Mononuclear cell (primary cell): Measurements from ENCODE around the gene SLC6A11. TPM values are rescaled to one million over a fixed set of nuclear protein-coding genes. Genes with fewer than 3 reads are reported as not detected.

ENCODE experiments used
- H3K27me3 ChIP-seq: 2 replicates; pipeline ENCODE4 v1.6.0; 2011; ENCODE audit warnings: low read length, control low read depth; ENCODE audit not compliant: insufficient read depth
- H3K4me1 ChIP-seq: 2 replicates; pipeline ENCODE4 v1.5.1; 2011; ENCODE audit warnings: mild to moderate bottlenecking, low read length, control low read depth; ENCODE audit not compliant: insufficient read depth
- H3K4me3 ChIP-seq: 2 replicates; pipeline ENCODE4 v1.5.1; 2011; ENCODE audit warnings: mild to moderate bottlenecking, low read length, moderate library complexity
- H3K9me3 ChIP-seq: 2 replicates; pipeline ENCODE4 v1.5.1; 2011; ENCODE audit warnings: low read depth, mild to moderate bottlenecking, control low read depth, low read length
- total RNA-seq: library from RNA; depleted of rRNA; stranded (reverse); fragments of >200 nt; gene quantifications from one replicate; pipeline ENCODE4 v1.2.3, GENCODE V29; 2012

The SLC6A11 gene
- total RNA-seq, 1 donor = under 0.01 TPM

- Histone ChIP-seq H3K4me1 (peaks cover 26% of the 10 kb centered on the region), H3K9me3 (no peaks in the 10 kb centered on the region), H3K4me3 (no peak overlapping the region), H3K27me3 (no peaks in the 10 kb centered on the region)
Measured at GRCh38 chr3:10845001-10845761, 29.2 kb downstream of the SLC6A11 start.

DNA sequence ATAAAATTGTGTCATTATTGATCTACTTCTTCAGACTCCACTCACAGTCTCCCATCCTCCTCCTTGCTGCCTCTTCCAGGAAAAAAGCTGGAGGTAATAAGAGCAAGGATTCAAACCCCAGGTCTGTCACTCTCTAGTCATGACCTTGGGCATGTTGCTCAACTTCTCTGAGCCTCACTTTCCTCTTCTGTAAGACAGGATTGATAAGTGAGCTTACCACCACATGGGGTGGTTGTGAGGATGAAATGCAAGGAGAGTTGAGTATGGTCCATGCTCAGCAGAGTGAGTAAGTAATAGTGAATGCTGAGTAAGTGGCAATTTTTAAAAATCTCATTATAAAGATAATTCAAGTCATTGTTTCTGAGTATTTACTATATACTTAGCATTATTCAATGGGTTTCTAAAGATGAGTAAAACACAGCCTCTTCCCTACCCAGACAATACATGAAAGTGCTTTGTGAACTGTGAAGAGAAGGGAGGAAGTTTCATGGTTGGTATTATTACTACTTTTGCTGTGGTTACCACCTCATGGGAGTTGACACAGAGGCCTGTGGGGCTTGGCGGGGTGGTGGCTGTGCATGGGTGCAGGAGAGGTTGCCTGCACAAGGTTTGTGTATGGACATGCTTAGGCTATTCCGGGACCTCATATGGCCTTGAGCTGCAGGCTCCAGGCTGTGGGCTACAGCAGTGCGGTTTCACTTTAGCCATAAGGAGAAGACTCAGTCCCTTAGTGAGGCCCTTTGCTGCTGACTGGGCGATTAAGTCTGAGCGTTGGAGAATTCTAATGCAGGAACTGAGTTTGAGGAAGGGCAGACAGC lies 30.0 kb downstream of the SLC6A11 start:
- peaks cover 26% of the 10 kb centered on the region for H3K4me1 ChIP-seq
- H3K4me3 ChIP-seq = no peak overlapping the region
- no peaks in the 10 kb centered on the region for H3K9me3 ChIP-seq
- H3K27me3 ChIP-seq = no peaks in the 10 kb centered on the region

- no peak overlapping the region for H3K4me3 ChIP-seq
- H3K4me1 ChIP-seq = peaks cover 26% of the 10 kb centered on the region
- no peaks in the 10 kb centered on the region for H3K27me3 ChIP-seq
- H3K9me3 ChIP-seq = no peaks in the 10 kb centered on the region
Measured at GRCh38 chr3:10846657-10846975, 30.6 kb downstream of the SLC6A11 start.

DNA sequence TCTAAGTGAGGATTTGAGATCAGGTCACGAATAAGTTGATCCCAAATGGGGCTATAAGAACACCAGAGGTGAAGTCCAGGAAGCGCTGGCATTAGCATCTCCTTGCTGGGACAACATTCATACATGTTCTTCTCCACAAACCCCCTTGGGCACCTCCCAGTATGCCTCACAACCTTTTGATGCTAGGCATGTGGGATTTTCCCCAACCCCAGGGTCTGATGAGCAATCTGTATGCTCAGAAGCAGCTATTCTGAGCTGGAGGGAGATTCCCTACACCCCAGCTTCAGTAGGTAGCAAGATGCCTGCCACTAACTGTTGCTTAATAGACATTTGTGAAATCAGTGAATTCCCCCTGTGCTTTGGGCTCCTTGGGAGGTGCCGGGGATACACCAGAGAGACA lies 32.2 kb downstream of the SLC6A11 start:
- peaks cover 26% of the 10 kb centered on the region for H3K4me1 ChIP-seq
- H3K27me3 ChIP-seq = no peaks in the 10 kb centered on the region
- H3K9me3 ChIP-seq = no peaks in the 10 kb centered on the region
- H3K4me3 ChIP-seq = no peak overlapping the region

GRCh38 chr3:10852066-10852808 lies 36.2 kb downstream of the SLC6A11 start:
- no peak overlapping the region for H3K4me3 ChIP-seq
- no peaks in the 10 kb centered on the region for H3K4me1 ChIP-seq
- H3K27me3 ChIP-seq = no peaks in the 10 kb centered on the region
- no peaks in the 10 kb centered on the region for H3K9me3 ChIP-seq

- H3K4me1 ChIP-seq = no peaks in the 10 kb centered on the region
- H3K27me3 ChIP-seq = no peaks in the 10 kb centered on the region
- no peaks in the 10 kb centered on the region for H3K9me3 ChIP-seq
- no peak overlapping the region for H3K4me3 ChIP-seq
Measured at GRCh38 chr3:10855083-10855870, 39.2 kb downstream of the SLC6A11 start.

DNA sequence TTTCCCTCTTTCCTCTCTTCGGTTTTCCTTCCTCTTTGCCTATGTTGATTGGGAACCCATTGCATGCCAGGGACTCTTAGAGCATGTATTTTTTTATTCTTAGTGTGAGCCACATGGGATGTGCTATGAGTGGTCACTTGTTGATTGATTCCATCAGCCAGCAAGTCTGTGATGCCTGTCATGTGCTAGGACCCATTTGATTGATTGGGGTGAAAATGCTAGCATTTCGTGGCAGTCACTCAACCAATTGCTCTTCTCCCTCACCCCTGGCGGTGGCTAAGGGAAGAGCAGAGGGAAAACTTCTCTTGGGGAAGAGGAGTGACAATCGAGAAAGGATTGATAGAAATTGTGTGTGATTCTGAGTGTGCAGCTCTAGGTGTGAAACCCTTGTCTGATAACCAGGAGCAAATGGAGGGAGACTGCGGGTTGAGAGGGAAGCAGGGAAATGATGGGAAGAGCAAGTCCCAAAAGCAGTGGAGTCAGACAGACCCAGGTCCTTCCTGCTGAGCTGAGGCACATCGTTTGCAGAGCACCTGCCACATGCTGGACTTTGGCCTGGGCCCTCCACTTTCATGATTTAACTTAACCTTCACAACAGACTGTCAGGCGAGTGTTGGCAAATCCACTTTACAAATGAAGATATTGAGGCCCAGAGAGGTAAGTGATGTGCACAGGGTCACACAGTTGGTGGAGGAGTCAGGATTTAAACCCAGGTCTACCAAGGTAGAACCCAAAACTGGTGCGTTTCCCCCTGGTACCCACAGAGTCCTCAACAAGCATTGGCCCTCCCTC lies 40.0 kb downstream of the SLC6A11 start:
- H3K4me3 ChIP-seq = no peak overlapping the region
- H3K4me1 ChIP-seq = no peaks in the 10 kb centered on the region
- no peaks in the 10 kb centered on the region for H3K9me3 ChIP-seq
- H3K27me3 ChIP-seq = no peaks in the 10 kb centered on the region

DNA sequence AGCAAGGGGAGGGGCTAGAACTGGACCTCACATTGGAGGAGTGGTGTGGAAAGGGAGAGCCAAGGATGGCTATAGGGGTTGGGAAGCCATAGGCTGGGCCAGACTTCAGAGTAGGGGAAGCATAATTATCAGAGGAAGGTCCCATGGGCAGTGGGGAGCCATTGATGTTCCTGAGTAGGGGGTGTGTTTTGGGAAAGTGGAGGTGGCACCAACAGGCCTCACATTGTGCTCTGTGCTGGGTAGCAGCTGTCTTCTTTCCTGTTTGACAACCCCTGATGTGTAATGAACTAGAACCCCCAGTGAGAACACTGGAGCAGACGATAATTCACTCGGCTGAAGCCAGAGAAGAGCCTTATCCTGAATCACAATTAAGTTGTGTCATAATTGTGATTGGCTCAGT lies 41.2 kb downstream of the SLC6A11 start:
- no peak overlapping the region for H3K4me3 ChIP-seq
- H3K9me3 ChIP-seq = no peaks in the 10 kb centered on the region
- no peaks in the 10 kb centered on the region for H3K4me1 ChIP-seq
- H3K27me3 ChIP-seq = no peaks in the 10 kb centered on the region

DNA sequence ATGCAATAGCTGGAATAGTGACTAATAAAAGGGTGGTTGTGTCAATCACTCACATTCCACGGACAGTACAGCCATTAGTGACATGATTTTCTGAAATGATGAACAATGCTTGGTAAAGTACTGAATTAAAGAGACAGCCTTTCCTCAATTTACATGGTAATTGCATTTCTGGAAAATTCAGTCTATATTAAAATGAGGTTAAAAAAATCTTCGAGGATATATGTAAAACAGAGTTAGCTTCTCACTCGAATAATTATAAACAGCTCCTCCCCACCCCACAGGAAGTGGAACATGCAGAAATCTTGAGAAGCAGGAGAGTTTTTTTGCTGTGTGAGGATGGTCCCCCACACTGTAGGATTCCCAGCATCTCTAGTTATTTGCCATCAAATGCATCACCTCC lies 42.1 kb downstream of the SLC6A11 start:
- Histone ChIP-seq H3K4me3 (no peak overlapping the region), H3K27me3 (no peaks in the 10 kb centered on the region), H3K4me1 (no peaks in the 10 kb centered on the region), H3K9me3 (no peaks in the 10 kb centered on the region)

DNA sequence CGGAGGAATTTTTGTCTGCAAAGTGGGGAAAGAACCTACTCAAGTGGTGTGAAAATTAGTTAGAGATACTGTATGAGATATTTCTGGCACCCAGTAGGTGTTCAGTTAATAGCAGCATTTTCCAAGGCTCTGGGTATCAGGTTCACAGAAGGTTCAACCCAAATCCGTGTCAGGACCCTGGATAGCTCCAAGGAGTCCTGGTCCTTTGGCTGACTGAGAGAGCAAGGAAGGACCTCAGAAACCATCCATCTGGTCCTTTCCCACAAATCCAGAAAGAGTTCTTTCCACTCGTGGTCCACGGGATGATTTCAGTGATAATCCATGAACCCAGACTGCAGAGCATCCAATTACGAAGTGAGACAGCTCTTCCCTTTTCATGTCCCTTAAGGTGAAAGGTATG lies 51.4 kb downstream of the SLC6A11 start:
- Histone ChIP-seq H3K4me1 (no peaks in the 10 kb centered on the region), H3K27me3 (no peaks in the 10 kb centered on the region), H3K9me3 (no peaks in the 10 kb centered on the region), H3K4me3 (no peak overlapping the region)

DNA sequence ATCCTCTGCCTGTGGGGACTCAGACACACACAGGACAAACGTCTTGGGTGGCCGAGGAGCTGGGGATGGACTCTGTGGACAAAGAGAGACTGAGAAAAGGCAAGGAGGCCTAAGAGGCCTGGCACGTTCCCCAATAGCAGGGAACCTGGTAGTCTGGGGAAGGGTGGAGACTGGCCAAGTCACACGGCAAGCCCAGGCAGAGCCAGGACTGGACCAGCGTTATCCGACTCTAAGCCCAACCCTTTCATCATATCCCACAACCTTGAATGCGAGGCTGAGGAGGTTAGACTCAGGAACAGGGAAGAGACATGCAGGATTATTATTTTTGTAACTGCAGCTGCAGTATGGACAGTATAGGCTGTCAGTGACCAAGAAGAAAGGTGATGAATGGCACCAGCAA lies 53.4 kb downstream of the SLC6A11 start:
- H3K4me1 ChIP-seq = no peaks in the 10 kb centered on the region

DNA sequence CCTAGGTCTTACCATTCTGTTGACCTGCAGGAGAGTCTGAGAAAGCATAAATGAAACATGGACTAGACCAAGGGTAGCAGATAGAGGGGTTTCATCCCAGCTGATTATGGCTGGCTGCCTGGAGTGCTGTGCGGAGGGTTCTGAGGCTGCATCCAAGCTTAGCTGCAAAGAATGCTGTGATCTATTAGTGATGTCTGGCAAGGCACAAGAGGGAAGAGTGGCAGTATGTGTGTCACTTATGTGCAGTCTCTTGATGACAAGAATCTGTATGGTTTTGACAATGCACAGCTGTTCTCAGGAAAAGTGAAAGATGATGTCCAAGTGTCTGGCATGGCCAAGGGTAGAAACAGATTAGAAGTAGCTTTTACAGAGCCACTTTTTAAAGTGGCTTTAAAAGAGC lies 54.3 kb downstream of the SLC6A11 start:
- H3K4me1 ChIP-seq = no peaks in the 10 kb centered on the region
- no peaks in the 10 kb centered on the region for H3K9me3 ChIP-seq
- H3K4me3 ChIP-seq = no peak overlapping the region
- no peaks in the 10 kb centered on the region for H3K27me3 ChIP-seq

More for the DNA sequence above, 53.4 kb downstream of the SLC6A11 start:
- Histone ChIP-seq H3K9me3 (no peaks in the 10 kb centered on the region), H3K4me3 (no peak overlapping the region), H3K27me3 (no peaks in the 10 kb centered on the region)

- H3K4me3 ChIP-seq = no peak overlapping the region
- H3K27me3 ChIP-seq = no peaks in the 10 kb centered on the region
- no peaks in the 10 kb centered on the region for H3K4me1 ChIP-seq
- H3K9me3 ChIP-seq = no peaks in the 10 kb centered on the region
Measured at GRCh38 chr3:10873415-10873814, 57.4 kb downstream of the SLC6A11 start.

GRCh38 chr3:10875914-10876313 lies 59.9 kb downstream of the SLC6A11 start:
- Histone ChIP-seq H3K27me3 (no peaks in the 10 kb centered on the region), H3K4me3 (no peak overlapping the region), H3K9me3 (no peaks in the 10 kb centered on the region), H3K4me1 (no peaks in the 10 kb centered on the region)
